ENCODE results near the gene PCARE. TPM values are rescaled to one million over a fixed set of nuclear protein-coding genes. Genes with fewer than 3 reads are reported as not detected.

The PCARE gene
- total RNA-seq, 1 experiment from 2014 or later = not detected

DNA sequence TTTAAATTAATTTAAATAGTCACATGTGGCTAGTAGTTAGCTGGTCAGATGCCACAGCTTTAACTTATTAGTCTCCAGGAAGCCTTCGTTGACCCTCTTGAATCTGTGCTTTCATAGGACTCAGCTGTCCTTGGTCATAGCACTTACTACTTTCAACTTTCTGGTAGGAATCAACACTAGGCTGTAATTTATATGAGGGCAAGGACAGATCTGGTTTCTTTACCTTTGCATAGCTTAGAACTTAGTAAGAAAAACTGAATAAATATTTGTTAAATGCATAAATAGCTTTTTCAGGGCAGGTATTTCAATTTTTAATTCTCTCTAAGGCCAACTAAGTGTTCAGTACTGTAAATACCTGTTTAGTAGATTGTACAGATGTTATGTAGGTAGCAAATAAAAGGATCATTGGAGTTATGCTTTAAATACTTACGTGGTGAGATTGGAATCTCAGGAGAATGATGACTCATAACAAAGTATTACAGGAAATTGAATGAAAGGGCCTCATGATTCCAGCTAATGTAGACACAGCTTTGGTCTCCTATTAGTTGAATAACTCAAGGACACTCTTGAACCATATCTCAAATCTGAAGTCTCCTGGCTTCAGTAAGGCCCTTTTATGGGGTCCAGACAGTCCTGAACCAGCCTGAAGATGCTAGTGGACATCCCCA, 43.4 kb upstream of the PCARE start:
- ChIA-PET CTCF (no interaction called here), POLR2A (no interaction called here)
- ATAC-seq = no peak
- Mint-ChIP-seq H3K4me3 (no peak overlapping the region), H3K36me3 (no peaks in the 10 kb centered on the region; the same call in 1 of the 2 replicates), H3K27me3 (ENCODE audit: low read depth) (peaks cover 51% of the 10 kb centered on the region), H3K4me1 (peaks cover 6% of the 10 kb centered on the region; the same call in 1 of the 2 replicates), H3K27ac (no peak overlapping the region), H3K9me3 (no peaks in the 10 kb centered on the region)
- TF ChIP-seq SMAD4 (CRISPR knock-in tag; IDR thresholded peaks at IDR 0.05) (no peak), CBFB (CRISPR knock-in tag; IDR thresholded peaks at IDR 0.05; ENCODE audit: low read depth) (no peak), NFATC4 (CRISPR knock-in tag; IDR thresholded peaks at IDR 0.05) (no peak), PRRX2 (CRISPR knock-in tag; IDR thresholded peaks at IDR 0.05) (no peak), NR2C2 (CRISPR knock-in tag; IDR thresholded peaks at IDR 0.05) (no peak), ZNF219 (CRISPR knock-in tag; IDR thresholded peaks at IDR 0.05; ENCODE audit: borderline replicate concordance) (no peak), SMAD3 (CRISPR knock-in tag; IDR thresholded peaks at IDR 0.05; ENCODE audit: borderline replicate concordance) (no peak), NFE2L1 (CRISPR knock-in tag; IDR thresholded peaks at IDR 0.05) (no peak), OVOL2 (CRISPR knock-in tag; IDR thresholded peaks at IDR 0.05; ENCODE audit: borderline replicate concordance) (no peak), ZNF121 (CRISPR knock-in tag; IDR thresholded peaks at IDR 0.05) (no peak), GRHL2 (CRISPR knock-in tag; IDR thresholded peaks at IDR 0.05; ENCODE audit: insufficient replicate concordance, severe bottlenecking) (no peak)
- TF ChIP-seq, protein P1, sequence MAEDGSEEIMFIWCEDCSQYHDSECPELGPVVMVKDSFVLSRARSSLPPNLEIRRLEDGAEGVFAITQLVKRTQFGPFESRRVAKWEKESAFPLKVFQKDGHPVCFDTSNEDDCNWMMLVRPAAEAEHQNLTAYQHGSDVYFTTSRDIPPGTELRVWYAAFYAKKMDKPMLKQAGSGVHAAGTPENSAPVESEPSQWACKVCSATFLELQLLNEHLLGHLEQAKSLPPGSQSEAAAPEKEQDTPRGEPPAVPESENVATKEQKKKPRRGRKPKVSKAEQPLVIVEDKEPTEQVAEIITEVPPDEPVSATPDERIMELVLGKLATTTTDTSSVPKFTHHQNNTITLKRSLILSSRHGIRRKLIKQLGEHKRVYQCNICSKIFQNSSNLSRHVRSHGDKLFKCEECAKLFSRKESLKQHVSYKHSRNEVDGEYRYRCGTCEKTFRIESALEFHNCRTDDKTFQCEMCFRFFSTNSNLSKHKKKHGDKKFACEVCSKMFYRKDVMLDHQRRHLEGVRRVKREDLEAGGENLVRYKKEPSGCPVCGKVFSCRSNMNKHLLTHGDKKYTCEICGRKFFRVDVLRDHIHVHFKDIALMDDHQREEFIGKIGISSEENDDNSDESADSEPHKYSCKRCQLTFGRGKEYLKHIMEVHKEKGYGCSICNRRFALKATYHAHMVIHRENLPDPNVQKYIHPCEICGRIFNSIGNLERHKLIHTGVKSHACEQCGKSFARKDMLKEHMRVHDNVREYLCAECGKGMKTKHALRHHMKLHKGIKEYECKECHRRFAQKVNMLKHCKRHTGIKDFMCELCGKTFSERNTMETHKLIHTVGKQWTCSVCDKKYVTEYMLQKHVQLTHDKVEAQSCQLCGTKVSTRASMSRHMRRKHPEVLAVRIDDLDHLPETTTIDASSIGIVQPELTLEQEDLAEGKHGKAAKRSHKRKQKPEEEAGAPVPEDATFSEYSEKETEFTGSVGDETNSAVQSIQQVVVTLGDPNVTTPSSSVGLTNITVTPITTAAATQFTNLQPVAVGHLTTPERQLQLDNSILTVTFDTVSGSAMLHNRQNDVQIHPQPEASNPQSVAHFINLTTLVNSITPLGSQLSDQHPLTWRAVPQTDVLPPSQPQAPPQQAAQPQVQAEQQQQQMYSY (CRISPR knock-in tag; IDR thresholded peaks at IDR 0.05) = no peak
- TF ChIP-seq, protein P2, sequence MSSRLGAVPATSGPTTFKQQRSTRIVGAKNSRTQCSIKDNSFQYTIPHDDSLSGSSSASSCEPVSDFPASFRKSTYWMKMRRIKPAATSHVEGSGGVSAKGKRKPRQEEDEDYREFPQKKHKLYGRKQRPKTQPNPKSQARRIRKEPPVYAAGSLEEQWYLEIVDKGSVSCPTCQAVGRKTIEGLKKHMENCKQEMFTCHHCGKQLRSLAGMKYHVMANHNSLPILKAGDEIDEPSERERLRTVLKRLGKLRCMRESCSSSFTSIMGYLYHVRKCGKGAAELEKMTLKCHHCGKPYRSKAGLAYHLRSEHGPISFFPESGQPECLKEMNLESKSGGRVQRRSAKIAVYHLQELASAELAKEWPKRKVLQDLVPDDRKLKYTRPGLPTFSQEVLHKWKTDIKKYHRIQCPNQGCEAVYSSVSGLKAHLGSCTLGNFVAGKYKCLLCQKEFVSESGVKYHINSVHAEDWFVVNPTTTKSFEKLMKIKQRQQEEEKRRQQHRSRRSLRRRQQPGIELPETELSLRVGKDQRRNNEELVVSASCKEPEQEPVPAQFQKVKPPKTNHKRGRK (CRISPR knock-in tag; IDR thresholded peaks at IDR 0.05; ENCODE audit: borderline replicate concordance) = no peak
- TF ChIP-seq, protein P3, sequence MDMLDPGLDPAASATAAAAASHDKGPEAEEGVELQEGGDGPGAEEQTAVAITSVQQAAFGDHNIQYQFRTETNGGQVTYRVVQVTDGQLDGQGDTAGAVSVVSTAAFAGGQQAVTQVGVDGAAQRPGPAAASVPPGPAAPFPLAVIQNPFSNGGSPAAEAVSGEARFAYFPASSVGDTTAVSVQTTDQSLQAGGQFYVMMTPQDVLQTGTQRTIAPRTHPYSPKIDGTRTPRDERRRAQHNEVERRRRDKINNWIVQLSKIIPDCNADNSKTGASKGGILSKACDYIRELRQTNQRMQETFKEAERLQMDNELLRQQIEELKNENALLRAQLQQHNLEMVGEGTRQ (CRISPR knock-in tag; IDR thresholded peaks at IDR 0.05) = no peak
- TF ChIP-seq, protein P4, sequence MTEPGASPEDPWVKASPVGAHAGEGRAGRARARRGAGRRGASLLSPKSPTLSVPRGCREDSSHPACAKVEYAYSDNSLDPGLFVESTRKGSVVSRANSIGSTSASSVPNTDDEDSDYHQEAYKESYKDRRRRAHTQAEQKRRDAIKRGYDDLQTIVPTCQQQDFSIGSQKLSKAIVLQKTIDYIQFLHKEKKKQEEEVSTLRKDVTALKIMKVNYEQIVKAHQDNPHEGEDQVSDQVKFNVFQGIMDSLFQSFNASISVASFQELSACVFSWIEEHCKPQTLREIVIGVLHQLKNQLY (CRISPR knock-in tag; IDR thresholded peaks at IDR 0.05) = no peak
- TF ChIP-seq, protein P5, sequence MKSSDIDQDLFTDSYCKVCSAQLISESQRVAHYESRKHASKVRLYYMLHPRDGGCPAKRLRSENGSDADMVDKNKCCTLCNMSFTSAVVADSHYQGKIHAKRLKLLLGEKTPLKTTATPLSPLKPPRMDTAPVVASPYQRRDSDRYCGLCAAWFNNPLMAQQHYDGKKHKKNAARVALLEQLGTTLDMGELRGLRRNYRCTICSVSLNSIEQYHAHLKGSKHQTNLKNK (CRISPR knock-in tag; IDR thresholded peaks at IDR 0.05) = no peak
- DNase-seq (ENCODE audit: low spot score) = no peak
